T-helper 17 cell (primary cell): ENCODE results near the gene NDUFB3. TPM values are rescaled to one million over a fixed set of nuclear protein-coding genes. Genes with fewer than 3 reads are reported as not detected.

Experiments
- ATAC-seq: fragments of 150-1000 bp; cut with Tn5 transposase; 2 replicates; pipeline ENCODE4 v1.10.0; 2021; ENCODE audit warnings: mild to moderate bottlenecking, moderate library complexity
- DNase-seq, 3 donors: peaks; one replicate each; pipeline versions ENCODE4 v3.0.0 to v3.0.0-alpha.2; 2020 to 2021
- H3K9me3 ChIP-seq: one replicate; pipeline ENCODE4 v1.7.0; 2013; ENCODE audit warnings: low read length, mild to moderate bottlenecking; ENCODE audit not compliant: control insufficient read depth, poor library complexity, severe bottlenecking
- H3K27ac Mint-ChIP-seq: one replicate; pipeline ENCODE4 v1.8.0; 2022; ENCODE audit warnings: mild to moderate bottlenecking, moderate library complexity, mixed read lengths
- H3K27me3 Mint-ChIP-seq: one replicate; pipeline ENCODE4 v1.8.0; 2022; ENCODE audit warnings: mixed read lengths
- H3K36me3 Mint-ChIP-seq: one replicate; pipeline ENCODE4 v1.8.0; 2022; ENCODE audit warnings: low read depth, mixed read lengths
- H3K4me1 Mint-ChIP-seq: one replicate; pipeline ENCODE4 v1.8.0; 2022; ENCODE audit warnings: mild to moderate bottlenecking, mixed read lengths
- H3K4me3 Mint-ChIP-seq: one replicate; pipeline ENCODE4 v1.8.0; 2022; ENCODE audit warnings: mild to moderate bottlenecking, moderate library complexity, mixed read lengths
- total RNA-seq, 4 donors: library from RNA in 2 of 4; stranded (reverse) in 2 of 4; gene quantifications; one replicate each; pipeline ENCODE4 v1.2.3 and lab custom pipeline; 2022 to 2026

NDUFB3 gene
- total RNA-seq, 2 donors from 2014 or later: 23.7 to 33.8 TPM

GRCh38 chr2:201126308-201127151 is 54.7 kb downstream of the NDUFB3 start:
- no peaks in the 10 kb centered on the region for H3K9me3 ChIP-seq
- Mint-ChIP-seq H3K27me3 (no peaks in the 10 kb centered on the region), H3K4me3 (peak overlapping the region; percentile 99), H3K27ac (peak overlapping the region; percentile 100), H3K36me3 (peaks cover 21% of the 10 kb centered on the region), H3K4me1 (peaks cover 76% of the 10 kb centered on the region)
- ATAC-seq (no peak), DNase-seq (no peak)

- DNase-seq (no peak), ATAC-seq (no peak)
- peak overlapping the region; percentile 100 for H3K27ac Mint-ChIP-seq
- H3K36me3 Mint-ChIP-seq: peaks cover 20% of the 10 kb centered on the region
- peaks cover 75% of the 10 kb centered on the region for H3K4me1 Mint-ChIP-seq
- H3K4me3 Mint-ChIP-seq: peak overlapping the region; percentile 99
- no peaks in the 10 kb centered on the region for H3K27me3 Mint-ChIP-seq
- no peaks in the 10 kb centered on the region for H3K9me3 ChIP-seq
Measured at GRCh38 chr2:201127152-201127511, 55.3 kb downstream of the NDUFB3 start.

- peak overlapping the region; percentile 99 for H3K4me3 Mint-ChIP-seq
- H3K4me1 Mint-ChIP-seq: peaks cover 75% of the 10 kb centered on the region
- peaks cover 16% of the 10 kb centered on the region for H3K36me3 Mint-ChIP-seq
- no peaks in the 10 kb centered on the region for H3K27me3 Mint-ChIP-seq
- peak overlapping the region; percentile 100 for H3K27ac Mint-ChIP-seq
- H3K9me3 ChIP-seq: no peaks in the 10 kb centered on the region
- DNase-seq (no peak), ATAC-seq (peak; percentile 21)
Measured at GRCh38 chr2:201127570-201127969, 55.8 kb downstream of the NDUFB3 start.

- H3K27ac Mint-ChIP-seq: peak overlapping the region; percentile 100
- ATAC-seq (no peak), DNase-seq (no peak)
- H3K4me1 Mint-ChIP-seq: peaks cover 76% of the 10 kb centered on the region
- H3K27me3 Mint-ChIP-seq: no peaks in the 10 kb centered on the region
- peak overlapping the region; percentile 99 for H3K4me3 Mint-ChIP-seq
- H3K36me3 Mint-ChIP-seq: peaks cover 18% of the 10 kb centered on the region
- no peaks in the 10 kb centered on the region for H3K9me3 ChIP-seq
Measured at GRCh38 chr2:201128033-201128432, 56.2 kb downstream of the NDUFB3 start.

GRCh38 chr2:201128933-201129505 is 57.2 kb downstream of the NDUFB3 start:
- ATAC-seq: no peak
- peaks cover 74% of the 10 kb centered on the region for H3K4me1 Mint-ChIP-seq
- H3K9me3 ChIP-seq: no peaks in the 10 kb centered on the region
- peak overlapping the region; percentile 87 for H3K4me3 Mint-ChIP-seq
- peaks cover 13% of the 10 kb centered on the region for H3K36me3 Mint-ChIP-seq
- H3K27ac Mint-ChIP-seq: peak overlapping the region; percentile 99
- H3K27me3 Mint-ChIP-seq: no peaks in the 10 kb centered on the region
- DNase-seq: no peak

GRCh38 chr2:201130524-201131186 is 58.9 kb downstream of the NDUFB3 start:
- peak overlapping the region; percentile 99 for H3K27ac Mint-ChIP-seq
- H3K4me3 Mint-ChIP-seq: peak overlapping the region; percentile 78
- no peaks in the 10 kb centered on the region for H3K9me3 ChIP-seq
- ATAC-seq (peak; percentile 69), DNase-seq (no peak)
- no peaks in the 10 kb centered on the region for H3K27me3 Mint-ChIP-seq
- peaks cover 12% of the 10 kb centered on the region for H3K36me3 Mint-ChIP-seq
- H3K4me1 Mint-ChIP-seq: peaks cover 61% of the 10 kb centered on the region

GRCh38 chr2:201132518-201132917 is 60.7 kb downstream of the NDUFB3 start:
- H3K4me1 Mint-ChIP-seq: peaks cover 55% of the 10 kb centered on the region
- ATAC-seq (no peak), DNase-seq (no peak)
- peaks cover 13% of the 10 kb centered on the region for H3K36me3 Mint-ChIP-seq
- H3K27ac Mint-ChIP-seq: peak overlapping the region; percentile 99
- H3K4me3 Mint-ChIP-seq: peak overlapping the region; percentile 82
- no peaks in the 10 kb centered on the region for H3K27me3 Mint-ChIP-seq
- H3K9me3 ChIP-seq: no peaks in the 10 kb centered on the region

Other genes with a start within 250 kb of the NDUFB3 start
- 1,000 to 10,000 TPM in 1 of 2 donors, 100 to 1,000 TPM in 1; 907 to 1,052 TPM for gene CLK1, start 207.3 kb upstream of the NDUFB3 start, total RNA-seq
- 10 to 100 TPM; 22.1 to 25.7 TPM for gene PPIL3, start 182.9 kb upstream of the NDUFB3 start, total RNA-seq
- gene NIF3L1, start 182.6 kb upstream of the NDUFB3 start, total RNA-seq: 10 to 100 TPM in 1 of 2 donors, 1 to 10 TPM in 1; 6.9 to 10.6 TPM
- 10 to 100 TPM; 28.7 to 29.8 TPM for gene ORC2, start 108.3 kb upstream of the NDUFB3 start, total RNA-seq
- gene HYCC2, start 330 bp upstream of the NDUFB3 start, total RNA-seq: 10 to 100 TPM; 29.4 to 36.5 TPM
- gene CFLAR, start 44.2 kb downstream of the NDUFB3 start, total RNA-seq: 100 to 1,000 TPM; 221 to 223 TPM
- gene CASP10, start 111.1 kb downstream of the NDUFB3 start, total RNA-seq: 10 to 100 TPM; 16.4 to 21.2 TPM
- gene CASP8, start 188.5 kb downstream of the NDUFB3 start, total RNA-seq: 100 to 1,000 TPM; 191 to 201 TPM